Parathyroid adenoma (tissue), 2 donors: ENCODE data around the gene TACR2.
A peak's percentile ranks its signal among the peaks of the same experiment; 100 is the strongest.

Experiments used
- H2AFZ ChIP-seq: fragments of 300-600 bp; sonication (generic); one replicate; pipeline ENCODE4 v1.7.0; 2017; ENCODE audit warnings: antibody characterized with exemption, mild to moderate bottlenecking
- H3K27ac ChIP-seq: fragments of 300-600 bp; sonication (generic); one replicate; pipeline ENCODE4 v1.7.0; 2017
- H3K27me3 ChIP-seq: fragments of 300-600 bp; sonication (generic); one replicate; pipeline ENCODE4 v1.7.0; 2017; ENCODE audit warnings: low read length; ENCODE audit not compliant: control insufficient read depth, insufficient read depth
- H3K36me3 ChIP-seq: fragments of 300-600 bp; sonication (generic); one replicate; pipeline ENCODE4 v1.7.0; 2017; ENCODE audit warnings: low read length; ENCODE audit not compliant: control insufficient read depth, insufficient read depth
- H3K4me1 ChIP-seq: fragments of 300-600 bp; sonication (generic); one replicate; pipeline ENCODE4 v1.7.0; 2017; ENCODE audit warnings: control low read depth
- H3K4me2 ChIP-seq: fragments of 300-600 bp; sonication (generic); one replicate; pipeline ENCODE4 v1.7.0; 2017; ENCODE audit warnings: low read length
- H3K4me3 ChIP-seq: fragments of 300-600 bp; sonication (generic); one replicate; pipeline ENCODE4 v1.7.0; 2017; ENCODE audit warnings: low read depth, low read length
- H3K79me2 ChIP-seq: fragments of 300-600 bp; sonication (generic); one replicate; pipeline ENCODE4 v1.7.0; 2017; ENCODE audit warnings: control low read depth
- H3K9ac ChIP-seq: fragments of 300-600 bp; sonication (generic); one replicate; pipeline ENCODE4 v1.7.0; 2017; ENCODE audit warnings: mild to moderate bottlenecking
- H3K9me3 ChIP-seq: fragments of 300-600 bp; sonication (generic); one replicate; pipeline ENCODE4 v1.7.0; 2017; ENCODE audit warnings: low read length; ENCODE audit not compliant: control insufficient read depth
- TF ChIP-seq, protein P1 (sequence below): fragments of 300-600 bp; sonication (generic); IDR thresholded peaks from one replicate; pipeline ENCODE4 v1.7.0; 2017; ENCODE audit warnings: antibody characterized with exemption, mild to moderate bottlenecking
- donor health status: primary hyperparathyroidism.

Gene TACR2

DNA sequence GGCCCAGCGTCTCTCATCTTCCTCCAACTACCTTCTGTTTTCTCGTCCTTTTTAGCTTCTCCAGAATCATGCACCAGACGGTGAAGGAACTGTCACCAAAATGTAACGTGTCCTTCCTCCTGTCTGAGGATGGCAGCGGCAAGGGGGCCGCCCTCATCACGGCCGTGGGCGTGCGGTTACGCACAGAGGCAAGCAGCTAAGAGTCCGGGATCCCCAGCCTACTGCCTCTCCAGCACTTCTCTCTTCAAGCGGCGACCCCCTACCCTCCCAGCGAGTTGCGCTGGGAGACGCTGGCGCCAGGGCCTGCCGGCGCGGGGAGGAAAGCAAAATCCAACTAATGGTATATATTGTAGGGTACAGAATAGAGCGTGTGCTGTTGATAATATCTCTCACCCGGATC, 15.8 kb downstream of the TACR2 start:
- no peak overlapping the region for H3K4me2 ChIP-seq
- H2AFZ ChIP-seq = no peak overlapping the region
- TF ChIP-seq, protein P1, sequence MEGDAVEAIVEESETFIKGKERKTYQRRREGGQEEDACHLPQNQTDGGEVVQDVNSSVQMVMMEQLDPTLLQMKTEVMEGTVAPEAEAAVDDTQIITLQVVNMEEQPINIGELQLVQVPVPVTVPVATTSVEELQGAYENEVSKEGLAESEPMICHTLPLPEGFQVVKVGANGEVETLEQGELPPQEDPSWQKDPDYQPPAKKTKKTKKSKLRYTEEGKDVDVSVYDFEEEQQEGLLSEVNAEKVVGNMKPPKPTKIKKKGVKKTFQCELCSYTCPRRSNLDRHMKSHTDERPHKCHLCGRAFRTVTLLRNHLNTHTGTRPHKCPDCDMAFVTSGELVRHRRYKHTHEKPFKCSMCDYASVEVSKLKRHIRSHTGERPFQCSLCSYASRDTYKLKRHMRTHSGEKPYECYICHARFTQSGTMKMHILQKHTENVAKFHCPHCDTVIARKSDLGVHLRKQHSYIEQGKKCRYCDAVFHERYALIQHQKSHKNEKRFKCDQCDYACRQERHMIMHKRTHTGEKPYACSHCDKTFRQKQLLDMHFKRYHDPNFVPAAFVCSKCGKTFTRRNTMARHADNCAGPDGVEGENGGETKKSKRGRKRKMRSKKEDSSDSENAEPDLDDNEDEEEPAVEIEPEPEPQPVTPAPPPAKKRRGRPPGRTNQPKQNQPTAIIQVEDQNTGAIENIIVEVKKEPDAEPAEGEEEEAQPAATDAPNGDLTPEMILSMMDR = no peak
- H3K27me3 ChIP-seq = no peaks in the 10 kb centered on the region
- no peaks in the 10 kb centered on the region for H3K9me3 ChIP-seq
- no peaks in the 10 kb centered on the region for H3K79me2 ChIP-seq
- H3K27ac ChIP-seq = no peak overlapping the region
- H3K4me3 ChIP-seq = no peak overlapping the region
- peaks cover 6% of the 10 kb centered on the region for H3K4me1 ChIP-seq
- no peaks in the 10 kb centered on the region for H3K36me3 ChIP-seq
- no peak overlapping the region for H3K9ac ChIP-seq

DNA sequence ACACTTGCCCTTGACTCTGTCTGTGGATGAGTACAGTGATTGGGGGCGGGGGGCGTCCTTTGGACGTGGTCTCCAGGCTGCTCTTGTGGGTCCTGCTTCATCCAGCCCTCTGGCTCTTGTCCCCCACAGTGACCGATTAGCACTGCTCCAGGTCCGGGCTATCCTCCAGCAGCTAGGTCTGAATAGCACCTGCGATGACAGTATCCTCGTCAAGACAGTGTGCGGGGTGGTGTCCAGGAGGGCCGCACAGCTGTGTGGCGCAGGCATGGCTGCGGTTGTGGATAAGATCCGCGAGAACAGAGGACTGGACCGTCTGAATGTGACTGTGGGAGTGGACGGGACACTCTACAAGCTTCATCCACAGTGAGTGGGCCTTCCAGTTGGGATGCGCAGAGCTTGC, 18.3 kb downstream of the TACR2 start:
- H3K4me2 ChIP-seq = no peak overlapping the region
- no peak overlapping the region for H2AFZ ChIP-seq
- no peak overlapping the region for H3K27ac ChIP-seq
- no peak overlapping the region for H3K9ac ChIP-seq
- TF ChIP-seq, protein P1 = no peak
- H3K9me3 ChIP-seq = no peaks in the 10 kb centered on the region
- no peaks in the 10 kb centered on the region for H3K27me3 ChIP-seq
- no peak overlapping the region for H3K4me3 ChIP-seq
- no peaks in the 10 kb centered on the region for H3K36me3 ChIP-seq
- no peaks in the 10 kb centered on the region for H3K4me1 ChIP-seq
- H3K79me2 ChIP-seq = no peaks in the 10 kb centered on the region

DNA sequence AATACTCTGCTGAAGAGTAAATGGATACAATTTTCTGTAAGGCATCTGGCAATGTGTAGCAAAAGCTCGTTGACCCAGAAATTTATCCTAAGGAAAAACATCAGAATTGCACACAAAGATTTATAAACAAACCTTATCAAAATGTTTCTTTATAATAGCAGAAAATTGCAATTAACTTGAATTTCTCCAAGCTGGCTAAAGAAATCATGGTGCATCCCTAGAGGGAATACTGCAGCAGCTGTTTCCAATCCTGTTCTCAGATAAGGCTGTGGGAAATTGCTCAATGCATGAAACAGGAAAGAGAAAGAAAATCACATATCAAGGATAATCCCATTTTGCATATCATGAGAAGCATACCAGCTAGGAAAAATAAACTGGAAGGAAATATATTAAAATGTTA, 18.7 kb downstream of the TACR2 start:
- Histone ChIP-seq H3K4me1 (no peaks in the 10 kb centered on the region), H3K79me2 (no peaks in the 10 kb centered on the region), H2AFZ (no peak overlapping the region), H3K27me3 (no peaks in the 10 kb centered on the region), H3K9ac (no peak overlapping the region), H3K4me3 (no peak overlapping the region), H3K4me2 (no peak overlapping the region), H3K9me3 (no peaks in the 10 kb centered on the region), H3K36me3 (no peaks in the 10 kb centered on the region), H3K27ac (no peak overlapping the region)
- TF ChIP-seq, protein P1 = no peak

DNA sequence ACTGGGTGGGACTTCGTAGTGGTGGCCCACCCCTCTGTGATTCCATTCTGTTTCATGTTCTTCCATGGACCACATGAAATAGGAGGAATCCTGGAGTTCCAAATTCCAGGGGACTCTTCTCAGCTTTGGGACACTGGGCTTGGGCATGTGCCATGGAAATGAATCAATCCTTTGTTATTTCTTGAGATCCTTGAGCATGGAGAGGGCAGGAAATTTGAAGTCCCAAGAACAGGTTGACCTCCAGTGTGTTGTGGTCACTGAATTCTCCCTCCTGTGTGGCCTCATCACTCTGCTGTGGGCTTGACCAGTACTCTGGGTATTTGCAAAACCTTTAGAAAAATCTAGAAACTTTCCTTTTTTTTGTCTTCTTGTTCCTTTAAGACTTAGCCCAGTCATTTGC, 22.7 kb downstream of the TACR2 start:
- Histone ChIP-seq H3K27me3 (no peaks in the 10 kb centered on the region), H3K9me3 (no peaks in the 10 kb centered on the region), H3K9ac (no peak overlapping the region), H3K36me3 (no peaks in the 10 kb centered on the region), H3K4me3 (no peak overlapping the region), H3K27ac (no peak overlapping the region), H3K4me2 (no peak overlapping the region), H3K79me2 (no peaks in the 10 kb centered on the region), H3K4me1 (no peaks in the 10 kb centered on the region), H2AFZ (no peak overlapping the region)
- TF ChIP-seq, protein P1 = no peak

DNA sequence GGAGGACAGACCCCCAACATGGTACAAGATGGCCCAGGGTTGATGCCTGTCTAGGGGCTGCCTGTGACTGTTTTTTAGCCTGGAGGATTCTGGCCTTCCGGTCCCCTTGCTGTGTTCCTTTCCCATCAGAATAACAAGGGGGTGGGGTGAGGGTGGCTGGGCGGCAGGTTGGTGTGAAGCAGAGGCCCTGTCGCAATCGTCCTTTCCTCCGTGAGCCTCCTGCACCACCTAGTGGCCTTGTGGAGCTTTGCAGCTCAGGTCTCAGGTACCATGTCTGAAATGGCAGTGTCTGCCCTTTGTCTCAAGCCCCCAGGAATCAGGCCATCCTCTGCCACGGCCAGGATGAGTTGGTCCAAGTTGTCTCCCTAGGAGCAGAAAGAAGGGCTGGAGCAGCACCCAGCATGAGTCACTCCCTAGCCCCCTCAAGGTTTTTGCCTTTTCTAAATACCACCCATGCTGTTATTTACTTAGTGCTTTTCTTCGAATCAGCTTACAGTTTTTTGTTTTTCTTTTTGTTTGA, 24.2 kb downstream of the TACR2 start:
- Histone ChIP-seq H3K27me3 (no peaks in the 10 kb centered on the region), H3K9ac (no peak overlapping the region), H3K79me2 (no peaks in the 10 kb centered on the region), H3K4me1 (no peaks in the 10 kb centered on the region), H3K4me2 (no peak overlapping the region), H2AFZ (no peak overlapping the region), H3K4me3 (no peak overlapping the region), H3K36me3 (no peaks in the 10 kb centered on the region), H3K27ac (no peak overlapping the region), H3K9me3 (no peaks in the 10 kb centered on the region)
- TF ChIP-seq, protein P1 = peak; percentile 95
